ENCODE results near the gene LRRTM4. TPM values are rescaled to one million over a fixed set of nuclear protein-coding genes. Genes with fewer than 3 reads are reported as not detected.

Gene LRRTM4
- total RNA-seq, 8 experiments from 2014 or later: 0.15 to 36.9 (median 15.8) TPM

DNA sequence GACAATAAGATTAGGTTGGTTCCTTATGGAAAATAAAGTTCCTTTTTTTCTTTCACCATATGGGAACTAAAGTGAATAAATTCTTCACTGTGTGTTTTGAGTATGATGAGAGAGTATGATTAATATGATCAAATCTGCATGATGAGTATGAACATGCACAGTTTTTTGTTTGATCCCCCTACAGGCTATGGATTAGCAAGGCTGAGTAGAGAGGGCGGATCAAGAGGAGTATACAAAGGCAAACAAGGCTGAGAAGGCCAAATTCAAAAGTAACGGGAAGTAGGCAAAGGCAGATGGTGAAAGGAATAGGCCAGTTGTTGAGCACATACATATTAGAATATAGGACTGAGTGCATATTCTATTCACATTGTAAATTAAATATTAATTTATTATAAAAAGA, 508.2 kb downstream of the LRRTM4 start:
- H3K4me1 ChIP-seq (replicated peaks in 1 of 2): peaks cover 9 to 18% of the 10 kb centered on the region in 2 donors
- ATAC-seq (replicated peaks in 6 of 8): peak in 1 of 8 experiments; percentile 87
- H3K4me3 ChIP-seq: no peak overlapping the region
- WGBS, 10 experiments: 10 to 100% (median 88%) methylated on average over 1 to 2 of the region's 2 CpGs
- H3K27ac ChIP-seq: no peak overlapping the region
- in situ Hi-C loops (cut with MboI; ENCODE audit: low pct_unique_long_range_greater_than_20kb in 2 of 9, low sequenced_read_pairs in 9 of 9, unreplicated experiment in 9 of 9): no loop called here

GRCh38 chr2:77013457-77013856, 508.7 kb downstream of the LRRTM4 start:
- 10 to 95% (median 45%) methylated on average over 2 of the region's 2 CpGs; no CpG with 5 or more reads in 4 of the 10 experiments for WGBS, 10 experiments
- ATAC-seq (replicated peaks in 6 of 8): no peak

GRCh38 chr2:77009307-77009706, 512.9 kb downstream of the LRRTM4 start:
- no peak overlapping the region for H3K4me3 ChIP-seq

More at GRCh38 chr2:77013457-77013856, 508.7 kb downstream of the LRRTM4 start:
- H3K4me1 ChIP-seq (replicated peaks in 1 of 2): peaks cover 14 to 23% of the 10 kb centered on the region in 2 donors
- in situ Hi-C loops (cut with MboI; ENCODE audit: low pct_unique_long_range_greater_than_20kb in 2 of 9, low sequenced_read_pairs in 9 of 9, unreplicated experiment in 9 of 9): no loop called here
- no peak overlapping the region for H3K4me3 ChIP-seq
- no peak overlapping the region for H3K27ac ChIP-seq

DNA sequence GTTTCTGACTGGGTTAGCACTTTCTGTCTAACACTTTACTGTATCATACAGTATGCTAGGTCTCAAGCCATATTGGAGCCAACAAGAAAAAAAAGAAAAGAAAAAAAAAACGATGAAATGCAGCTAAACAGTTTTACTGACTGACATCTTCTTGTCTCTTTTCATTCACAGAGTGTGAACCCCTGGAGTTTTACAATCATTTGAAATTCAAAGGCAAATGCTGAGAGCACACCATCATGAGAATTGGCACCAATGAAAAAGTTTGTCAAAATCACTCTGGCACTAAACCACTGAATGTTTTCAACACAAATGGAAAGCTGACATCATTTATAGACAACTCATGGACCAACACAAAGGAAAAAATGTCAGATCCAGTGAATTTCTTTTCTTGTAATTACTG, 513.3 kb downstream of the LRRTM4 start:
- 0 to 29% (median 0%) methylated on average over 1 of the region's 1 CpG; no CpG with 5 or more reads in 2 of the 10 experiments for WGBS, 10 experiments
- peak in 5 of 8 experiments; percentile 41 to 56 (median 50) for ATAC-seq (replicated peaks in 6 of 8)
- in situ Hi-C loops (cut with MboI; ENCODE audit: low pct_unique_long_range_greater_than_20kb in 2 of 9, low sequenced_read_pairs in 9 of 9, unreplicated experiment in 9 of 9): no loop called here
- no peak overlapping the region for H3K4me3 ChIP-seq
- peaks cover 15 to 32% of the 10 kb centered on the region in 2 donors for H3K4me1 ChIP-seq (replicated peaks in 1 of 2)
- peak overlapping the region; percentile 27 to 36 for H3K27ac ChIP-seq

More at GRCh38 chr2:77009307-77009706, 512.9 kb downstream of the LRRTM4 start:
- H3K27ac ChIP-seq: peak overlapping the region; percentile 27 to 36
- peak; percentile 31 to 75 (median 63) for ATAC-seq (replicated peaks in 6 of 8)
- in situ Hi-C loops (cut with MboI; ENCODE audit: low pct_unique_long_range_greater_than_20kb in 2 of 9, low sequenced_read_pairs in 9 of 9, unreplicated experiment in 9 of 9): no loop called here
- H3K4me1 ChIP-seq (replicated peaks in 1 of 2): peaks cover 15 to 32% of the 10 kb centered on the region in 2 donors
- 0 to 100% (median 29%) methylated on average over 1 to 3 of the region's 3 CpGs for WGBS, 10 experiments

DNA sequence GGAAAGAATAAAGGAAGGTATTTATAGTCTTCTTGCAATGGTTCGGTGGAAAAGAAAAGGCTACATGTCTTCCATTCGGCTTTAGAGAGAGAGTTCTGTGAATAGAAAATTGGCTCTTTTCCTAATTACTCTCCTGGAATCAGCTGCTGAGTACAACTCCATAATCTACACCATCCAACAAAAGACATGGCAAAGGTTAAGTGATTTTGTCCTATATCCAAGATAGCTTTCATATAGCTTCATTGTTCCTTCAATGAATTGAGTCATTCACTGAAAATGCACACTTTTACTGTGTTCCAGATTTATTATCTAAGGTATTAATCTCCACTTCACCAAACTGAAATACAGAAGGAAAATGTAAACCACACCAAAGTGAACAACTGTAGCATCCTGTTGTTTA, 514.5 kb downstream of the LRRTM4 start:
- no peak overlapping the region for H3K4me3 ChIP-seq
- 0 to 40% (median 12%) methylated on average over 1 to 2 of the region's 2 CpGs; no CpG with 5 or more reads in 2 of the 10 experiments for WGBS, 10 experiments
- peaks cover 15 to 32% of the 10 kb centered on the region in 2 donors for H3K4me1 ChIP-seq (replicated peaks in 1 of 2)
- in situ Hi-C loops (cut with MboI; ENCODE audit: low pct_unique_long_range_greater_than_20kb in 2 of 9, low sequenced_read_pairs in 9 of 9, unreplicated experiment in 9 of 9): no loop called here
- peak in 5 of 8 experiments; percentile 65 to 80 (median 75) for ATAC-seq (replicated peaks in 6 of 8)
- no peak overlapping the region for H3K27ac ChIP-seq

GRCh38 chr2:77005522-77005921, 516.7 kb downstream of the LRRTM4 start:
- H3K27ac ChIP-seq: no peak overlapping the region
- no peak overlapping the region for H3K4me3 ChIP-seq
- H3K4me1 ChIP-seq (replicated peaks in 1 of 2): peaks cover 17 to 39% of the 10 kb centered on the region in 2 donors
- 56 to 100% (median 77%) methylated on average over 2 of the region's 2 CpGs; no CpG with 5 or more reads in 4 of the 10 experiments for WGBS, 10 experiments
- in situ Hi-C loops (cut with MboI; ENCODE audit: low pct_unique_long_range_greater_than_20kb in 2 of 9, low sequenced_read_pairs in 9 of 9, unreplicated experiment in 9 of 9): no loop called here
- ATAC-seq (replicated peaks in 6 of 8): no peak

GRCh38 chr2:77001895-77002294, 520.3 kb downstream of the LRRTM4 start:
- Histone ChIP-seq H3K27ac (no peak overlapping the region), H3K4me3 (no peak overlapping the region), H3K4me1 (replicated peaks in 1 of 2) (peaks cover 3 to 24% of the 10 kb centered on the region in 2 donors)
- WGBS, 10 experiments: 0 to 100% (median 80%) methylated on average over 1 of the region's 1 CpG; no CpG with 5 or more reads in 1 of the 10 experiments
- no peak for ATAC-seq (replicated peaks in 6 of 8)
- in situ Hi-C loops (cut with MboI; ENCODE audit: low pct_unique_long_range_greater_than_20kb in 2 of 9, low sequenced_read_pairs in 9 of 9, unreplicated experiment in 9 of 9): no loop called here

- H3K27ac ChIP-seq: no peak overlapping the region
- H3K4me3 ChIP-seq: no peak overlapping the region
- in situ Hi-C loops (cut with MboI; ENCODE audit: low pct_unique_long_range_greater_than_20kb in 2 of 9, low sequenced_read_pairs in 9 of 9, unreplicated experiment in 9 of 9): no loop called here
- WGBS, 10 experiments: 0 to 71% (median 42%) methylated on average over 2 to 3 of the region's 3 CpGs
- H3K4me1 ChIP-seq (replicated peaks in 1 of 2): peaks cover 3 to 21% of the 10 kb centered on the region in 2 donors
- peak in 5 of 8 experiments; percentile 82 to 91 (median 88) for ATAC-seq (replicated peaks in 6 of 8)
Measured at GRCh38 chr2:76998704-76999103, 523.5 kb downstream of the LRRTM4 start.

- H3K4me1 ChIP-seq (replicated peaks in 1 of 2): peaks cover 3 to 21% of the 10 kb centered on the region in 2 donors
- in situ Hi-C loops (cut with MboI; ENCODE audit: low pct_unique_long_range_greater_than_20kb in 2 of 9, low sequenced_read_pairs in 9 of 9, unreplicated experiment in 9 of 9): no loop called here
- ATAC-seq (replicated peaks in 6 of 8): peak in 5 of 8 experiments; percentile 52 to 64 (median 55)
Measured at GRCh38 chr2:76998152-76998551, 524.0 kb downstream of the LRRTM4 start.

DNA sequence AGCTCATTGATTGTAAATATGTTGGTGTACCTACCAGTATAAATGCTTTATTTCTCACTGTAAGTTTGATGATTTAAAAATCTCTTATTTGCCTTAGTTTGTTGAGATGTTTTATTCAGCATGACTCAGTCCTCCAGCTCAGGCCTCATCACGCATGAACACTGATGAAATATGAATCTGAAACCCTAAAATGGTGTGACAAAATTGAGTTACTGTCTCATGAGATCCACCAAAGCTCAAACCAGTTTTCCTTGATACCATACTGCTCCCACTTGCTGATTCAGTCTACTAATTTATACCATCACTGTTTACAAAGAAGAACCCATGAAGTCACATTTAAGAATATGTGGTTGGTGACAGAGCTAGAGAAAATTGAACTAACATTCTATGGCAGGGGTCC, 524.9 kb downstream of the LRRTM4 start:
- peak in 2 of 8 experiments; percentile 44 to 45 for ATAC-seq (replicated peaks in 6 of 8)
- H3K4me1 ChIP-seq (replicated peaks in 1 of 2): peaks cover 3 to 21% of the 10 kb centered on the region in 2 donors
- no peak overlapping the region for H3K4me3 ChIP-seq
- in situ Hi-C loops (cut with MboI; ENCODE audit: low pct_unique_long_range_greater_than_20kb in 2 of 9, low sequenced_read_pairs in 9 of 9, unreplicated experiment in 9 of 9): no loop called here
- 17 to 100% (median 78%) methylated on average over 1 of the region's 1 CpG; no CpG with 5 or more reads in 2 of the 10 experiments for WGBS, 10 experiments
- H3K27ac ChIP-seq: no peak overlapping the region

More at GRCh38 chr2:76998152-76998551, 524.0 kb downstream of the LRRTM4 start:
- no peak overlapping the region for H3K4me3 ChIP-seq
- H3K27ac ChIP-seq: no peak overlapping the region

DNA sequence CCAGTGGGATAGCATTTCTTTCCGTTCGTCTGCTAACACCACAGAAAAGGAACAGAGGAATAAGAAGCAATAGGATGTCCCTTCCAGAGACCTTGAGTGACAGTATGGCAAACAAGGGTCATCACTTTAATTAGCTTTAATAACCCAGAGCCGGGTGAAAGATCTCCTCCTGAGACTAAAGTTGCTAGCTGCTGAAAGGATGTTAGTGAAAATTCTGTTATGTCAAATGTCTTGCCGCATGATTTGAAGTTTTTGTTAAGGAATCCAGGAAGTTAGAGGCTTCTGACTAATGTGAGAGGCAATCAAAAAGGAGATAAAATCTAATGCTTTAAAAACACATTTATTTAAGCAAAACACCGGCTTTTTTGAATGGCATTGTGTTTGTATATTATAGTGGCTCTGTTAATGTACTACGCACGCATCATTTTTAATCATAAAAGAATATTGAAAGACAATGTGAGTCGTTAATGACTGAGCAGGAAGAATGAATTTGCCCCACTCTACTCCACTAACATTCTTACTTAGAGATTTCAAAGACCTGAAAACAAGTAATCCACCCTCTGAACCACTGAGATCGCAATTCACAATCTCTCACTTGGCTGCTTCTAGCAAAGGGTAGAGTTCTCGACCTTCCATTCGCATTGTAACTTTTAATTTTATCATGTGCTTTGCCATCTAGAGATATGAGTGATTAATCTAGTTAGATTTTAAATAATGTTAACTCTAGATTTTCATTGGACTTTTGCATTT, 536.6 kb downstream of the LRRTM4 start:
- WGBS, 10 experiments: 0 to 69% (median 36%) methylated on average over 1 to 11 of the region's 11 CpGs
- H3K4me3 ChIP-seq: no peak overlapping the region
- no peak overlapping the region for H3K27ac ChIP-seq
- ATAC-seq (replicated peaks in 6 of 8): peak in 1 of 8 experiments; percentile 25
- in situ Hi-C loops (cut with MboI; ENCODE audit: low pct_unique_long_range_greater_than_20kb in 2 of 9, low sequenced_read_pairs in 9 of 9, unreplicated experiment in 9 of 9): no loop called here
- peaks cover 0 to 3% of the 10 kb centered on the region in 2 donors for H3K4me1 ChIP-seq (replicated peaks in 1 of 2)

DNA sequence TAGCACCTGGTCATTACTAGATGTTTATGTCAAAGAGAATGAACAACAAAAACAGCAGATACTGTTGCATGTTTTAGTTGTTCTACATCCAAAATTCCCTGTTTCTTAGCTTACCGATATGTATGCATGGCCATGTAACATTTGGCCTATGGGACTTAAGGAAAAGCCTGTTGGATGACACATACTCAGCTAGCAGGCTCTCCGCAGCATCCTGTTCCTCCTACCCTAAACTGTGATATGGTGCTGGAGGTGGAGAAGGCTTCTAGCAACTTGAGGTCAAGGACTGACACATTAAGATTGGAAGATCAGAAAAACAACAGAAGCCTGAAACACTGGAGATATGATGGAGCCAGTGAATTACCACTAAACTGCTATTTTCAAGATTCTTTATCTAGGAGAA, 537.8 kb downstream of the LRRTM4 start:
- 27 to 100% (median 89%) methylated on average over 1 to 2 of the region's 2 CpGs; no CpG with 5 or more reads in 1 of the 10 experiments for WGBS, 10 experiments
- Histone ChIP-seq H3K4me3 (no peak overlapping the region), H3K27ac (no peak overlapping the region), H3K4me1 (replicated peaks in 1 of 2) (peaks cover 0 to 3% of the 10 kb centered on the region in 2 donors)
- no peak for ATAC-seq (replicated peaks in 6 of 8)
- in situ Hi-C loops (cut with MboI; ENCODE audit: low pct_unique_long_range_greater_than_20kb in 2 of 9, low sequenced_read_pairs in 9 of 9, unreplicated experiment in 9 of 9): no loop called here

- in situ Hi-C loops (cut with MboI; ENCODE audit: low pct_unique_long_range_greater_than_20kb in 2 of 9, low sequenced_read_pairs in 9 of 9, unreplicated experiment in 9 of 9): no loop called here
- WGBS, 10 experiments: 0 to 90% (median 75%) methylated on average over 1 to 3 of the region's 3 CpGs
- no peak for ATAC-seq (replicated peaks in 6 of 8)
- Histone ChIP-seq H3K27ac (no peak overlapping the region), H3K4me1 (replicated peaks in 1 of 2) (peaks cover under 1 to 9% of the 10 kb centered on the region in 2 donors), H3K4me3 (no peak overlapping the region)
Measured at GRCh38 chr2:76980067-76980787, 541.9 kb downstream of the LRRTM4 start.
